GM08714 (cell line): ENCODE measurements around the gene ICAM3.

ENCODE experiments used
- H3K4me3 ChIP-seq: fragments of 200-500 bp; sonication (Bioruptor generic); 2 replicates; pipeline ENCODE4 v1.5.1; 2014; ENCODE audit warnings: mild to moderate bottlenecking, low read length, inconsistent platforms
- ZNF274 ChIP-seq: IDR thresholded peaks from 2 replicates; pipeline ENCODE4 v1.6.1; 2012; ENCODE audit warnings: mild to moderate bottlenecking, low read depth, low read length

The ICAM3 gene

GRCh38 chr19:10333758-10334587 lies 5.5 kb downstream of the ICAM3 start:
- H3K4me3 ChIP-seq = peak overlapping the region; percentile 63; the same call in 1 of the 2 replicates
- no peak for TF ChIP-seq ZNF274

GRCh38 chr19:10332965-10333757 lies 6.3 kb downstream of the ICAM3 start, which contains the start of gene RAVER1:
Gene RAVER1 (minus strand): TSS chr19:10333529. CDS start chr19:10333507, 22 bp downstream.
- peak within 1 kb of the TSS; percentile 75 for H3K4me3 ChIP-seq
- no peak for TF ChIP-seq ZNF274

GRCh38 chr19:10332158-10332964 lies 7.1 kb downstream of the ICAM3 start:
- TF ChIP-seq ZNF274 = no peak
- H3K4me3 ChIP-seq = peak overlapping the region; percentile 75

- TF ChIP-seq ZNF274 = no peak
Measured at GRCh38 chr19:10329555-10329954, 9.9 kb downstream of the ICAM3 start.

GRCh38 chr19:10328558-10329429 lies 10.6 kb downstream of the ICAM3 start:
- no peak for TF ChIP-seq ZNF274
- H3K4me3 ChIP-seq = no peak overlapping the region

More at GRCh38 chr19:10329555-10329954, 9.9 kb downstream of the ICAM3 start:
- no peak overlapping the region for H3K4me3 ChIP-seq

- TF ChIP-seq ZNF274 = no peak
Measured at GRCh38 chr19:10327793-10328192, 11.6 kb downstream of the ICAM3 start.

GRCh38 chr19:10325732-10326131 lies 13.7 kb downstream of the ICAM3 start:
- H3K4me3 ChIP-seq = no peak overlapping the region
- no peak for TF ChIP-seq ZNF274

More at GRCh38 chr19:10327793-10328192, 11.6 kb downstream of the ICAM3 start:
- H3K4me3 ChIP-seq = no peak overlapping the region

- no peak for TF ChIP-seq ZNF274
- H3K4me3 ChIP-seq = no peak overlapping the region
Measured at GRCh38 chr19:10321874-10322835, 17.3 kb downstream of the ICAM3 start.

GRCh38 chr19:10321417-10321797 lies 18.0 kb downstream of the ICAM3 start:
- H3K4me3 ChIP-seq = no peak overlapping the region
- TF ChIP-seq ZNF274 = no peak

- H3K4me3 ChIP-seq = no peak overlapping the region
- no peak for TF ChIP-seq ZNF274
Measured at GRCh38 chr19:10320602-10321416, 18.6 kb downstream of the ICAM3 start.

GRCh38 chr19:10318807-10319682 lies 20.4 kb downstream of the ICAM3 start:
- TF ChIP-seq ZNF274 = no peak

More at GRCh38 chr19:10318807-10319682, 20.4 kb downstream of the ICAM3 start:
- no peak overlapping the region for H3K4me3 ChIP-seq
